ENCODE results near the gene GSDMA. TPM values are rescaled to one million over a fixed set of nuclear protein-coding genes. Genes with fewer than 3 reads are reported as not detected.
A peak's percentile ranks its signal among the peaks of the same experiment; 100 is the strongest.

GSDMA gene
- total RNA-seq, 4 donors from 2014 or later, result 0.20 TPM; not detected in 3

GRCh38 chr17:39981207-39981741, 18.5 kb downstream of the GSDMA start:
- 1% methylated on average over 15 of the region's 15 CpGs for WGBS, 2 donors
- Histone ChIP-seq H3K4me1 (peaks cover 0 to 35% (median 21%) of the 10 kb centered on the region in 4 donors), H3K4me3 (peak overlapping the region; percentile 63 to 95 (median 90)), H3K27me3 (no peaks in the 10 kb centered on the region), H3K27ac (peak overlapping the region; percentile 61 to 96 (median 92)), H3K36me3 (peaks cover 0 to 23% (median 18%) of the 10 kb centered on the region in 3 donors), H3K9me3 (no peaks in the 10 kb centered on the region)
- TF ChIP-seq EP300 (IDR thresholded peaks at IDR 0.05), result no peak
- no peak for TF ChIP-seq CTCF (IDR thresholded peaks at IDR 0.05)
- no peak for TF ChIP-seq POLR2A (IDR thresholded peaks at IDR 0.05)
- DNase-seq (ENCODE audit: low spot score in 2 of 2), result no peak

GRCh38 chr17:39981766-39982375, 19.1 kb downstream of the GSDMA start:
- 23 to 33% methylated on average over 7 of the region's 7 CpGs for whole genome bisulfite sequencing, 2 donors
- TF ChIP-seq CTCF (IDR thresholded peaks at IDR 0.05), result no peak
- TF ChIP-seq EP300 (IDR thresholded peaks at IDR 0.05), result no peak
- TF ChIP-seq POLR2A (IDR thresholded peaks at IDR 0.05), result no peak
- Histone ChIP-seq H3K36me3 (peaks cover 0 to 29% (median 24%) of the 10 kb centered on the region in 3 donors), H3K9me3 (no peaks in the 10 kb centered on the region), H3K27me3 (no peaks in the 10 kb centered on the region), H3K4me3 (peak overlapping the region; percentile 63 to 95 (median 90)), H3K4me1 (peaks cover 0 to 35% (median 21%) of the 10 kb centered on the region in 4 donors), H3K27ac (peak overlapping the region in 2 of 4 donors; percentile 92 to 96)
- DNase-seq (ENCODE audit: low spot score in 2 of 2), result no peak

- Histone ChIP-seq H3K27me3 (no peaks in the 10 kb centered on the region), H3K4me1 (peaks cover 0 to 5% (median under 1%) of the 10 kb centered on the region in 4 donors), H3K36me3 (peaks cover 8 to 93% (median 78%) of the 10 kb centered on the region in 3 donors), H3K27ac (no peak overlapping the region), H3K4me3 (no peak overlapping the region), H3K9me3 (no peaks in the 10 kb centered on the region)
- WGBS, 2 donors, result 94 to 95% methylated on average over 11 of the region's 11 CpGs
- no peak for DNase-seq (ENCODE audit: low spot score in 2 of 2)
- TF ChIP-seq CTCF (IDR thresholded peaks at IDR 0.05) (no peak), POLR2A (IDR thresholded peaks at IDR 0.05) (no peak), EP300 (IDR thresholded peaks at IDR 0.05) (no peak)
Measured at GRCh38 chr17:39988206-39988810, 25.5 kb downstream of the GSDMA start.

- Histone ChIP-seq H3K27me3 (no peaks in the 10 kb centered on the region), H3K9me3 (no peaks in the 10 kb centered on the region), H3K4me1 (peaks cover 0 to 10% (median 0%) of the 10 kb centered on the region in 4 donors), H3K27ac (no peak overlapping the region), H3K36me3 (peaks cover 11 to 96% (median 66%) of the 10 kb centered on the region in 3 donors), H3K4me3 (no peak overlapping the region)
- 87 to 90% methylated on average over 11 of the region's 11 CpGs for WGBS, 2 donors
- DNase-seq (ENCODE audit: low spot score in 2 of 2), result no peak
- TF ChIP-seq POLR2A (IDR thresholded peaks at IDR 0.05) (no peak), EP300 (IDR thresholded peaks at IDR 0.05) (no peak), CTCF (IDR thresholded peaks at IDR 0.05) (no peak)
Measured at GRCh38 chr17:39994448-39994847, 31.6 kb downstream of the GSDMA start.

- TF ChIP-seq CTCF (IDR thresholded peaks at IDR 0.05) (no peak), POLR2A (IDR thresholded peaks at IDR 0.05) (no peak), EP300 (IDR thresholded peaks at IDR 0.05) (no peak)
- Histone ChIP-seq H3K4me1 (peaks cover 0 to 10% (median 0%) of the 10 kb centered on the region in 4 donors), H3K27me3 (no peaks in the 10 kb centered on the region), H3K36me3 (peaks cover 6 to 86% (median 57%) of the 10 kb centered on the region in 3 donors), H3K9me3 (no peaks in the 10 kb centered on the region), H3K4me3 (no peak overlapping the region), H3K27ac (no peak overlapping the region)
- no peak for DNase-seq (ENCODE audit: low spot score in 2 of 2)
- 94 to 97% methylated on average over 6 of the region's 6 CpGs for WGBS, 2 donors
Measured at GRCh38 chr17:39995438-39995837, 32.6 kb downstream of the GSDMA start.
